Stimulated activated CD8-positive, alpha-beta memory T cell treated with anti-CD3 and anti-CD28 coated beads, Interleukin-2, amount 100 ng/mL, for 1 hour (primary cell): ENCODE measurements around the gene GPAT3.
A peak's percentile ranks its signal among the peaks of the same experiment; 100 is the strongest.
"Not testable (repeated sequence)": the region's sequence is repeated elsewhere in the genome, so short reads cannot be mapped to it uniquely, and the experiment has no call there.

Experiments used
- DNase-seq, 2 donors: peaks; one replicate each; pipeline ENCODE4 v3.0.0-alpha.2; 2020; ENCODE audit warnings: low read depth in 2 of 2

The GPAT3 gene

DNA sequence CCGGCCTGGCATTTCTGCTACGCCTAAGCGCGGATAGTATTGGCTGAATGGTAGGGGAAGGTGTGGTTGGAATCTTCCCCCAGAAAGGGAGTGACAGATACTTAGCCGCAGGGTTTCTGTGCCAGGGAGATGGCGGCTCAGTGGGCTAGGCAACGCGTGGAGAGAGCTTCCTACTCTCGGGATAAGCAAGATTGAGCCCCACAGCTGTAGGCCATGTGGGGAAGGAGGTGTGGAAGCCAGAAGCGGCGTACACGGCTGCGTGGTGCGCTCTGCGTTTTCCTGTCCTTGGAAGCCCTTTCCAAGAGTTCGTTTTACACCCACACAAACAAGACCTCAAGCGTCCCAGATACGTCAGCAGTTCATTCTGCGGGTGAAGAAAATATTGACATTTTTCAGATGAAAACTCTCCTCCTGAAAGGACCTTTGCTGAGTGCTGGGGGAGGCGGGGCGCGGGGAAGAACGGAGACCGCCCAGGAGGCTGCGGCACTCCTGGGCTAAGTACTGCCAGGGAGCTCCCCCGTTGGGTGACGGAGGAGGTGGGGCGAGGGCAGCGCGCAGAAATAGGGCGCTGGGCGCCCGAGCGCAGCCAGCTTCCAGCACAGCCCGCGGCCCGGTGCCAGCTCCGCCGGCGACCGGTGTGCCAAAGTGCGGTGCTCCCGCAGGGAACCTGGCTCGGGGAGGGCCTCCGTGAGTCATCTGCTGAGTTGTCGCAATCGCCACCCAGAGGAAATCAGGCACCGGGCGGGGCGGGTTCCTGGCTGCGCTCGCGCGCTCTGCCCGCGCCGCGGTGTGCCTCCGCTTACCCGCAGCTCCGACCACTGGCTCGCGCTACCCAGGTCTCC is at the start of gene GPAT3:
GPAT3 (plus strand) TSS at position 589 of the 842 bp plus-strand sequence. CDS start 515 bp downstream, outside the sequence.
- peak; percentile 20 to 48 for DNase-seq

DNA sequence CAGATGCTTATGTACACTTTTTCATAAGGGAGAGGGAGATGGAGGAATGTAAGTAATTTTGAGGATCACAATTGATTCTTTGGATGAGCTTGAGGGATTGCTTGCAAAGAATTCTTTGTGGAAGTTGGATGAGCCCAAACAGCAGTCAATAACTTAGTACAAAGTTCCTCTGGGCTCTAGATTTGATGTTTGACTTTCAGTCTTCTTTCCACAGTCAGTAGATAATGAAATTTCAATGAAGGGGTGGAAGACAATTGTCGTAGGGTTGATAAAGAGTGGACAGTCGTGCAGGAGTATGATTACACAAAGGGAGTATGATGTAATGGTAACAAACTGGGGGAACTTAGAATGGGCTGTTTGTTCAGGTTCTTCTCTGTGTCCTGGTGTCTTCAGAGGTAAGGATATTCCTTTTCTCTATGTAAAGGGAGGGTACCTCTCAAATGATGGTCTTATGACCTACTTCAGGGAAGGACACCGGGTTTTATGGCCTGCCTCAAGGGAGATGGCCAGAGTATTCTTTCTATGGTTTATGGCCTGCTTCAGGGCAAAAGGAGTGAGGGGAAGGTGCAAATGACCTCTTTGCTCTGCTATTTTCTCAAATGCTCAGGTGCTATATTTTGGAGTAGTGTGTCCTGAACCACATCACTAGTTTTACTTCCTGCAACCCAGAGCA is 49.3 kb upstream of the GPAT3 start:
- no peak for DNase-seq

DNA sequence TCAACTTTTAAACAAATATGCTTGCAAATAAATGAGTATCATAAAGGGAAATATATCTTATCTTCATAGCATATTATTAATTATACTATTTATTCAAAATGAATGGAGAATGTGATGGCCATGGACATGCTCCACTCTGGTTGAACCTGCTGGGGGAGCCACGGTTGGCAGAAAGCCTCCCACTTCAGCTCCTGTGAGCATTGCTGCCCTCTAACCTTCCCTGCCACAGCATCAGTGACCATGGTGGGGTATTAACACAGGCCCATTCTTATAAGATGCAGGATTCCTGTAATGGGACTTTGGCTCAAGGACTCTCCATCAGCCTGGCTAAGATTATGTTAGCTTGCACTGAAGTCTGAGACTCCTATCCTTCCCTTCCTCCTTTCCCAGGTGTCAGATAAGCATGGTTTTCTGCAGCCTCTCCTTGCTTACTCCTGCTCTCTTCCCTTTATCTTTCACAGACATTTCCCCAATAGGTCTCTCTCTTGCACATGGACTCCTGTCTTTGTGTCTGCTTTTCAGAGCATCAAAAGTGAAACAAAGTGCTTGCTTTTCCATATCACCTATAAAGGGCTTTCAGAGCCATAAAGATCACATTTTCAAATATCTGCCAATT is 46.1 kb upstream of the GPAT3 start:
- DNase-seq = no peak

DNA sequence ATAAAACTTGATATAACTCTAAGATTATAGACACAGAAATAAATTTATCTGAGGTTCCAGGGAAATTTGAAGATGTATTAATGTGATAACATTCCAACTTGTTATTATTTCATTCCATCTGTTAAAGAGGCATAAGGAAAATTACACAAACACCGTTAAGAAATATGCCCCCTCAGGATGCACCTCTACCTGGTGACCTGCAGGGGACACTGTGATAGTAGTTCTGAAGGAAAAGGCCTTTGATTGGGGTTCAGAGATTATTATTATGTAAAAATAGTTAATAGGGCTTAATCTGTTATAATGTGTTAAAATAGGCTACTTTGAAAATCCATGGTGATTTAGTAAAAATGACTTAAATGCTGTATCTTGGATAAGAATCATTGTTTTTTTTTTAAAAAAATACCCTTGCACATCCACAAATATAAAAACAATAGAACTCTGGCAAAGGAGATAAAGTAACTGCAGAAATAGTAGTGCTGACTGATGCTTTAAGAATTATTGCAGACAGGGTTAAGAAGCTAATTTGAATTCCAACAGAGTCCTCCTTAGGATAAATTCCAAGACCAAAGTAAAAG is 44.9 kb upstream of the GPAT3 start:
- DNase-seq = no peak

DNA sequence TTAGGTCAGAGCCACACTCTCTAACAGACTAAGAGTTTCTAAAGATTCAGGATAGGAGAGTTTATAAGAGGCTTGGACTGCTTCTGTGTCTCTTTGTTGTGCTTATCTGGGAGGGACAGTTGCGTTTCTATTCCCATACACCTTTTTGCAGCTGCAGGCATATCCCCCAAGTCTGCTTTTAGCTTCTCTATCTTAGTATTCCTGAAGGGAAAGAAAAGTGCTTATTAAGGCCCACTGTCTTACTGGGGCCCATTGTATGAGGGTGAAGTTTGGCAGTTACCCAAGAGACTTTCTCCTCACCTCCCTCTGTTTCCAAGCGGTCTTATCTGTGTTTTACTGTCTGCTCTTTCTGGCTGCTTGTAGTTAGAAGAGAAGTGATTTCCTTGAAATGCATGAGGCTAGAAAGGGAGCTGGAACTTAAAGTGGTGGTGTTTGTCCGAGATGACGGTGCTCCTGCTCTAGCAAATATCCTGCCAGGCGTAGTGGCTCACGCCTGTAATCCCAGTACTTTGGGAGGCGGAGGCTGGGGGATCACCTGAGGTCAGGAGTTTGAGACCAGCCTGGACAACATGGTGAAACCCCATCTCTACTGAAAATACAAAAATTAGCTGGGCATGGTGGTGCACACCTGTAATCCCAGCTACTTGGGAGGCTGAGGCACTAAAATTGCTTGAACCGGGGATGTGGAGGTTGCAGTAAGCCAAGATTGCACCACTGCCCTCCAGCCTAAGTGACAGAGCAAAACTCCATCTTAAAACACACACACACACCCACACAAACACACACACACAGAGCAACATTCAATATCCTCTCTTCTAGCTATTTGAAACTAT is 39.6 kb upstream of the GPAT3 start:
- DNase-seq = not testable (repeated sequence)

DNA sequence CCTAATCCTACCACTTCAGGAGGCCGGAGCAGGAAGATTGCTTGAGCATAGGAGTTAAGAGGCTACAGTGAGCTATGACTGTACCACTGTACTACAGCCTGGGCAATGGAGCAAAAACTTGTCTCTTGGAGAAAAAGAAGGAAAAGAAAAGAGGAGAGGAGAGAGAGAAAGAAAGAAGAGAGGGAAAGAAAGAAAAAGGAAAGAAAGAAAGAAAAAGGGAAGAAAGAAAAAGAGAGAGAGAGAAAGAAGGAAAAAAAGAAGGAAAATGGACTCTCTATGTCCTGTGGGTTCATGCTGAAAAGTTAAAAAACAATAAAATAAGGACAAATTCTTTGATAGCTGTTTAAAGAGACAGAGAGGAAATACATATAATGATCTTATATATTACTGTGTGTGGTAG is 37.7 kb upstream of the GPAT3 start:
- no peak for DNase-seq

DNA sequence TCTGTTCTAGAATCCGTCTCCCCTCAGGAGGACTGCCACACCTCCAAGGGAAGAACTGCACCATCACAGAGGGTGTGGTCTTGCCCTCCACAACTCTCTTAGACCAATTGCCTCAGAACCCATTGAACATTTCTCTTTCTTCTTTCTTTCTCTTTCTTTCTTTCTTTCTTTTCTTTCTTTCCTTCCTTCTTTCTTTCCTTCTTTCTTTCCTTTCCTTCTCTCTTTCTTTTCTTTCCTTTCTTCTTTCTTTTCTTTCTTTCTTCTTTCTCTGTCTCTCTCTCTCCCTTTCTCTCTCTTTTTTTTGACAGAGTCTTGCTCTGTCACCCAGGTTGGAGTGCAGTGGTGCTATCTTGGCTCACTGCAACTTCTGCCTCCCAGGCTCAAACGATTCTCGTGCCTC is 34.2 kb upstream of the GPAT3 start:
- not testable (repeated sequence) for DNase-seq

DNA sequence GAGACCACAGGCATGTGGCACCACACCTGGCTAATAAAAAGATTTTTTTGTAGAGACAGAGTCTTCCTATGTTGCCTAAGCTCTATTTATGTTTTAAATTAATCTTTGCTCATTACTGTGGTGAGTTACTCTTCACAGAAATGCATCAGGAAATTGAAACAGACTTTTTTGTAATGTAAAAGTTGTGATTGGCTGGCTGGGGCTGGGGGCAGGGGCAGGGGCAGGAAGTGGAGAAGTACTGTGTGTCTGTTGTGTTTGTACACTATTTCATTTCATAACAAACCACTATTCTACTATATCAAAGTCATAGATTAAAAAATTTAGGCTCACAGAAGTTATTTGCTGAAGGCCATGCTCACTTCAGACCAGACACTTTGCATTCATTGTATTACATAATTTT is 31.9 kb upstream of the GPAT3 start:
- no peak for DNase-seq

DNA sequence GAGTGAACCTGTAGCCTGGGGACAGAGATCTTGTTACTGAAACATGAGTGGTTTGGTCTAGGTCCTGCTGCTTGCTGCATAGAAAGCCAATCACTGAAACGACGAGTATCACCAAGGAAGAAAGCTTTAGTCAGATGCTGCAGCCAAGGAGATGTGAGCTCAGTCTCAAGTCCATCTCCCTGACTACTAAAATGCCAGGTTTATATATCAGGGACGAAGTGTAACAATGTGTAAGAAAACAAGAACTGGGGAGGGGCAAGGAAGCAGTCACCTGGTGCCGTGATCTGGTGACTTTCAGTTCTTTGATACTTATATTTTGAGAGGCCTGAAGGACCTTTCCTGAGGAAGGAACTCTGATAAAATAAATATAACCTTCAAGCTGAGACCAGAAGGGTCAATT is 31.4 kb upstream of the GPAT3 start:
- no peak for DNase-seq

DNA sequence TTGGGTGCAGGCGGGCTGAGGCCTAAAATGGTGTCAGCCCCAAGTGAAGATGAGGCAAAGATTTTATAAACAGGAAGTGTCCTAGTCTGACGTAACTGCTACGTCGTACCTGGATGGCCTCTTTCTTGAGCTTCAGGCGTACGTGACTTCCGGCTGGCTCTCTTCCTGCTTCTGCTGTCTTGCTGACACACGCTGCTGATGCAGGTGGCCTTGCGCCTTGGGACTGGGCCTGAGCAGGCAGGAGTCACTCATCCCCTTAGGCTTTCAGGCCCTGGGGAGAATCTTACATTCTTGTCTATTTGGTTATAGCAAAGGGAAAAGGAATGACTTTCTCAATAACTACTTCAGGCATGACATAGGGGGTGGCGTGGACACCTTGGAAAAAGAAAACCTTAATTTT is 30.9 kb upstream of the GPAT3 start:
- DNase-seq = no peak

DNA sequence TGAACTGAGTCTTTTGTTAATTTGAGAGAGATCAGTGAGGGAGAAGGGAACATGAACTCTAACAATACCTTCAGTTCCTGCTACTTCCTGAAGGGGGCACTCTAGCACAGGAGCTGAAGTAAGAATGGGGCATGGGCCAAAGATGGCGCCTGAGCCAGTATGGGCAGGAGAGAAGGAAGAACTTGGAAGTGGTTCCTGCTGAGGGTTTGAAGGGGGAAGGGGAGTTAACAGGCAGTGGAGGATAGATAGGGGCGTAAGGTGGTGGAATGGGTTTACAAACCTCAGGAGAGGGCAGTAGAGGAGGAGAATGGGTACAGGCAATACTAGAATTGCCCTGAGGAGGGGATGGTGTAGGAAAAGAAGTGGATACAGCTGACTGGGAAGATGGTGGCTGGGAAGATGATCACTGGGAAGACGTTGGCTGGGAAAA is 26.7 kb upstream of the GPAT3 start:
- peak; percentile 14 to 19 for DNase-seq

DNA sequence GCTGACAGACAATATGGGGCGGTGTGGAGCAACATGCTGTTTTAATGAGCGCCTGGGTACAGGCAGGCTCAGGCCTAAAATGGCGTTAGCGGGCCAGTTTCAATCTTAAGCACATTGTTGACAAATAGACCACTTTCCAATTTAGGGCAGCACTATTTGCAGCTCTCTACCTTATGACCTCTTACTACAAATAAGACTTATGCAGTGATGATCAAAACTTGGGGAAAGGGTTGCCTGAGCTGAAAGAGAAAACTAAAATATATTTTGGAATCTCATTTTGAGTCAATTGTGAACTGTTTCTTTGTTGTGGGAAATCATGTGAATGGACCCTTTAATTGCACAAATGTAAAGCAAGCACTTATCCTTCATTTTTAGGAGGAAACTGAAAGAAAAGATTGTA is 25.5 kb upstream of the GPAT3 start:
- DNase-seq = no peak

DNA sequence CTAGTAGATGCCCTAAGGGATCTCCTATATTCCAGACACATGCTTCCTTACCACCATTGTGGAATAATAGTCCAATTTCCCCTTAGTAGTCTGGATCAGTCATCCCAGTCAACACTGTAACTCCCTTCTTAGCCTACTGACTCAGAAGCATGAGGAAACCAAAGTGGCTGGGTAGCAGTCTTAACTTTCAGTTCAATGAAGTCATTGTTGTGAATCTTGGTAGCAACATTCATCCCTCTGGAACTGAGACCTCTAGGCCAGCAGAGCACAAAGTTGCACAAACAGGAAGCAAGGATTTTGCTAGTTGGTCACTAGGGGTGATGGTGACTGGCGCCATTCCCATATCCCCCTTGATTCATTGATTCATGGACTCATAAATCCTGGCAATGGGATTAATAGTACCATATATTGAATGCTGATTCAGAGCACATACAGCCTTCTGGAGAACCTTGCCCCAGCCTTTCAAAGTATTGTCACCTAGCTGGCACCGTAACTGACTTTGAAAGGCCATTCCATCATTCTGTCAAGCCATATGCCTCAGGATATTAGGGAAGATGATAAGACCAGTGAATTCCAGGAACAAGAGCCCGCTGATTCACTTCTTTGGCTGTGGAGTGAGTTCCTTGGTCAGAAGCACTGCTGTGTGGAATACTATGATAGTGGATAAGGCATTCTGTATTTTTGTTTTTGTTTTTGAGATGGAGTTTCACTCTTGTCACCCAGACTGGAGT is 19.7 kb upstream of the GPAT3 start:
- no peak for DNase-seq

DNA sequence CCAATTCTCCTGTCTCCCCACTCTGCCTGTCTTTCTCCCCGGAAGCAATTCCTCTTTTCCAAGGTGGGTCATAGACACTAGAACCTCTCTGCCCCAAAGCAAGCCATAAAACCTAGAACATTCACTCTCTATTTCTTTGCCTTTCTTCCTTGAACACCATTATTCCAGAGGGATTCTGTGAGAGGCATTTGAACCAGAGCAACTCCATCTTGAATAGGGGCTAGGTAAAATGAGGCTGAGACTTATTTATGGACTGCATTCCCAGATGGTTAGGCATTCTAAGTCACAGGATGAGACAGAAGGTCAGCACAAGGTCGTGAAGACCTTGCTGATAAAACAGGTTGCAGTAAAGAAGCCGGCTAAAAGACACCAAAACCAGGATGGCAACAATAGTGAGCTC is 13.7 kb upstream of the GPAT3 start:
- DNase-seq = no peak

DNA sequence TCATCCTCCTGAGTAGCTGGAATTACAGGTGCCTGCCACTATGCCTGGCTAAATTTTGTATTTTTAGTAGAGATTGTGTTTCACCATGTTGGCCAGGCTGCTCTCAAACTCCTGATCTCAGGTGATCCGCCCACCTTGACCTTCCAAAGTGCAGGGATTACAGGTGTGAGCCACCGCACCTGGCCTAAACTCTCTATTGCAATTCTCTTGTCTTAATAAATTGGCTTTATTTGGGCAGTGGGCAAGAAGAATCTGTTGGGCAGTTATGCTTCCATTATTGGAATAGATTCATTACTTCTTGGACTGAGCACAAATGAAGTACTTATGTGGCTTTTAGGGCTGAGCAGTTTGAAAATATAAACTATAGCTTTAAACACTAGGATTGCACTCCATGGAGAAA is 8.2 kb upstream of the GPAT3 start:
- no peak for DNase-seq

DNA sequence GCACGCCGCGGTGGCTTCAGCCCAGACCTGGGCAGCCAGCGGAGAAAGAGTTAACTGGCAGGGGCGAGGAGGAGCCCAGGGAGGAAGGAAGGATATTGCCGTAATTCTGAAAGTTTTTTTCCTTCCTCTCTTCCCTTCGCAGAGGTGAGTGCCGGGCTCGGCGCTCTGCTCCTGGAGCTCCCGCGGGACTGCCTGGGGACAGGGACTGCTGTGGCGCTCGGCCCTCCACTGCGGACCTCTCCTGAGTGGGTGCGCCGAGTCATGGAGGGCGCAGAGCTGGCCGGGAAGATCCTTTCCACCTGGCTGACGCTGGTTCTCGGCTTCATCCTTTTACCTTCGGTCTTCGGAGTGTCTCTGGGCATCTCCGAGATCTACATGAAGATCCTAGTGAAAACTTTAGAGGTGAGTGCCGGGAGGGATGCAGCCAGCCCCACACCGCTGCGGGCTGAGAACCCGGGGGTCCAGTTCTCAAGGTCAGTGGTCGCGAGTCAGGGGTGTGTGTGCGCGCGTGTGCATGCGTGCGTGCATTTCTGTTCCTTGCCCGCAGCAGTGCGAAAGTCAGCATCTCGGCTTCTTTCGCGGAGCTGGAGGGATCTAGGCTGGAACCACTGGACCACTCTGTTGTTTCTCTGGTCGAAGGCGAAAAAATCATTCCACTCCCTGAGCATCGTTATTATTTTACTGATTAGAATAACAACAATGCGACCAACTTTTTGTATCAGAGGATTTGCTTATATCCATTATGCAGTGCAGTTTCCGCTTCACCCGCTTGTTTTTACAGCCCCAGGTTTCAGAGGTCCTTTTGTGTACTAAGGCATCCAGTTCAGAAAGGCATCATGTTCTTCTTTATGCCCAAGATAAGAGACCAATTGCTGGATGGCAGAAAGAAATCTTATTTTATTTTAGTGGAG is 709 bp downstream of the GPAT3 start:
- no peak for DNase-seq

DNA sequence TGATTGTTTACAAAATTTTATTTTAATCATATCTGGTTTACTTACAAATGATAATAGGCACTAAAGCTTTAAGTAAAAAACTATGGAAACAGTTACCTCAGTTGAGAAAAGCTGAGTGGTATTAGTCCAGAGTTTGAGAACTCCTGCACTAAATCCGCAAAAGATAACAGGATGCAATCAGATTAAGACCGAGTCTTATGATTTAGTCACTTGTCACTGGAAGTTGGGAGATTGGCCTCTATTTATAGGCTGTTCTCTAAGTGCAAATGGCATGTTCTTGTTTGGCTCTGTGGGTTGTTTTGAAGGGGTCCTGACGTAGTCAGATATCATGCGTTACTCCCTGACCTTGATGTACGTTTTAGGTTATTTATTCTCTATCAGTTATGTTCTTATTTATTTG is 6.3 kb downstream of the GPAT3 start:
- DNase-seq = no peak

DNA sequence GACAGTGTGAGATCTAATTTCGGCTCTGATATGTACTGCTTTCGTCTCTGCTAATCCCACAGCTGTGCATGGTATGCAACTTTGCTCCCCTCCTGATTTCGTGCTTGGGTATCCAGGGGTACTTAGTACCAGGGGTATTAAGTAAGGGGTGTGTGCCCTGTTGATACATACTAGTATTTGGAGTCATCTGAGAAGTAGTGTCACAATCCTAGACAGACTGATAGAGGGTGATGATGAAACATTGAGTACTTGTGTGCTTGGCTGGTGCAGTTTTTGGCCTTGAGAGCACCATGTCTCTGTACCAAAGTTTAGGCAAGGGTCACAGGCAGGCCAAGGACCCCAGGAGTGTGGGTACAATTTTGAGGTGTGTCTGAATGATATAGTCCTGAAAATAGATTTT is 10.9 kb downstream of the GPAT3 start:
- no peak for DNase-seq

DNA sequence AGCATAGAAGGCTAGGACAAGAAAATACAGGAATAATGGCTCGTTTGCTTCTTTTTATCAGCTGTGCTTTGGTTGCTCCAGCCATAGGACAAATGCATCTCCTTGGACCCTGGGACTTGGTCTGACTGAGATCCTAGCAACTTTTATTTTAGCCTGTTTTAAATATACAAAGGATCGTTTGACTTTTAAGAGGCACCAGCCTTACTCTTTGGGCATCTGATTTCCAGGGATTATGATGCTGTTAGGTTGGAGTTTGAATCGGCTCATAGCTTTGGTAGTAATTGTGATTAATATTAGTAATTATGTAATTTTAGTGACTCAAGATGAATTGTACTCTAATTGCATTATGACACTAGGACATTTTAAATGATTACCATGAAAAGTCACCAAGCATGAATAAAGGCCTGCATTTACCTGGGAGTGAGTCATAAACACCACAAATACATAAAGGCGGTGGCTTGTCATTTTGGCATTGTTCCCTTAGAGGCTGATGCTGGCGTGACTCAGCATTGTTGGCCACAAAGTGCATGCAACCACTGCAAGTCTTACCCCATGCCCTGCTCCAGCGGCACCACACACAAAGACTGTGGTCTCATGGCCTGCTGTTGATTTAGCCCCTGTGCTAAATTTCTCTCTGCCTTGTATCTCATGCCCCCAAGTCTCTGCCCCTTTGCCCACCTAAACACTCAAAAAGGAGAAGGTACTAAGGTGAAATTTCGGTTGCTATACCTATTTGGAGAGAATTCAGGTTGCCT is 12.4 kb downstream of the GPAT3 start:
- peak; percentile 14 to 18 for DNase-seq
